Astrocyte of the hippocampus (primary cell): ENCODE measurements around the gene CFAP57.

ENCODE experiments used
- DNase-seq: peaks from one replicate; pipeline ENCODE4 v3.0.0; 2011; ENCODE audit warnings: low read depth, low spot score

Gene CFAP57

GRCh38 chr1:43253876-43254275 is 81.7 kb downstream of the CFAP57 start:
- DNase-seq, result no peak

DNA sequence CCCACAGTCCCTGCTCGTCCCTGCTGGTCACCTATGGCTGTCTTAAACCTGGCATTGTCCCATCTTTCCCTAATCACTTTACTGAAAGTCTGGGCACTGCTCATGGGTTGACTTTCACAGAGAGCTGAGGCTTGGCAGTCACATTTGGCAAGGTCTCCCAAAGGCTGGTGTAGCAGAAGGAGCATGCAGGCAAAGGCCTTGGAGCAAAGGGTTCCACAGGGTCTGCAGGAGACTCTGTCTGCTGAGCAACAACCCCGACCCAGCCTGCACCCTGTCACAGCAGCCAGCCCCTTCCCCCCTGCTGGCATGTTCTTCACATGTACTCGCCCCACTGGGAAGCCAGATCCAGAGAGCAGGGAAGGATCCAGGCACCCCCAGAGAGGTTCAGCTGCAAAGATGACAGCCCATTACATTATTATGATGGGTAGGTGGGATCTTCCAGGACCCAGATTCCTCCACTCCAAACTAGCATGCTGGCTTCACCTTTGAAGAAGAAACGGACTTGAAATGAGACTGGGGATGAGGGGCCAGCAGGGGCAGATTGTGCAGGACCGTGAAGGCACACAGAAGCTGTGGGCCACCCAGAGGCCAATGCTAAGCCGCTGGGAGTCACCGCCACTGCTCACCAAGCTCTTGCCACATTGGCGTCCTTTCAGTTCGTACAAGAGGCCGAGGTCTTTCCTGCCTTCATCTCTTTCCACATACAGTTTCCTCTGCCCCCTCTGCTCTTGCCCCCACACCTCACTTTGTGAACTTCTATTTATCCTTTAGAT is 83.5 kb downstream of the CFAP57 start:
- DNase-seq, result no peak

GRCh38 chr1:43256675-43257570 is 84.8 kb downstream of the CFAP57 start:
- no peak for DNase-seq

- DNase-seq, result no peak
These were observed 86.2 kb downstream of the CFAP57 start for GRCh38 chr1:43258370-43258769.

- no peak for DNase-seq
These were observed 93.3 kb downstream of the CFAP57 start for GRCh38 chr1:43265431-43265830.

GRCh38 chr1:43266881-43267280 is 94.8 kb downstream of the CFAP57 start:
- DNase-seq, result no peak

- peak; percentile 72 for DNase-seq
These were observed 95.2 kb downstream of the CFAP57 start for GRCh38 chr1:43267291-43267805.

GRCh38 chr1:43267818-43268425 is 95.8 kb downstream of the CFAP57 start:
- no peak for DNase-seq

- DNase-seq, result no peak
These were observed 97.7 kb downstream of the CFAP57 start, which contains the start of gene TMEM125 for GRCh38 chr1:43269627-43270375. Gene TMEM125, plus strand, starts transcription at chr1:43269983. Its CDS starts 2,740 bp downstream, at chr1:43272723.

DNA sequence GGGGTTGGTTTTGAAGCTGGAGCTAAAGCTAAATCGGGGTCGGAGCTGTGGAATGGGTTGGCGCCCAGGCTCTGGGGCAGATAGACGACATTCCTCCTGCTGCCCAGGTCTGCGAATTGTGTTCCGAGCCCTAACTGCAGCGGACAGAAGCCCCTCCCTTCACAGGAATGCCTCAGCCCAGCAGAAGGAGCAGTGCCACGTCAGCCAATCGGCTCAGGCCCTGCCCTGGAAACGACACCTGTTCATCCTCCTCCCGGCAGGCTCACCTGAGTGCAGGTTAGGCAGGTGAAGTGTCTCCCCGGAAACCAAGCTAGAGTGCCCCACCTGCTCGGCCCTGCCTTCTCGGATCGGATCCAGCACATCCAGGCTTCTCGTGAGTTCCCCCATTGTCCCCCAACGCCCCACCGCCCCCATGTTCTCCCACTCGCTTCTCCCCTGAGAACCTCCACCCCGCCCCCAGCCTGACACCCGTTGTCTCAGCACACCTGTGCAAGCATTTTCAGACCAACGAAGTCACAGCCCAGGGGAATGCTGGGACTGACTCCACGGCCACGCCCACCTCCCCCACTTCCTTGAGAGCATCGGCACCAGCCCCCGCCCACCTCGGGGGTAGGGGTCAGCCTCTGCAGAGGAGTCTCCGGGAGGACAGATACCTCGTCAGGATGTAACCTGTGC is 98.4 kb downstream of the CFAP57 start:
- DNase-seq, result peak; percentile 29

- no peak for DNase-seq
These were observed 99.3 kb downstream of the CFAP57 start for GRCh38 chr1:43271186-43272118.

DNA sequence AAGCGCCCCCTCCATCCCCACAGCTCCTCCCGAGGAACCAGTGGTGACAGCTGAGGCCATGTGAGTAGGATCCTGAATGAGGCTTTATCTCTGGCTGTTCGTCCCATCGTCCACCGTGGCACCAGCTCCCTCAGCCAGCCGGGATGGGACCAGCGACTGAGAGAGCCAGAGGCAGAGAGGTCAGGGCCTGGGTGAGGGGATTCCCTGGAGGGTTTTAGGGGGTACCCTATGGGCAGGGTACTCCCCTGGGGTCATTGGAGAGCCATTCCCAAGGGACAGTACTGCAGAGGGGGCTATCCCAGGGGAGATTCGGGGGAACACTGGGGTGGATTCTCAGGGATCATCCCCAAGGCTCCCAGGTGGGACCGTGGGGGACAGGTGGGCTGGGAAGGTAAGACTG is 100.0 kb downstream of the CFAP57 start:
- DNase-seq, result no peak

DNA sequence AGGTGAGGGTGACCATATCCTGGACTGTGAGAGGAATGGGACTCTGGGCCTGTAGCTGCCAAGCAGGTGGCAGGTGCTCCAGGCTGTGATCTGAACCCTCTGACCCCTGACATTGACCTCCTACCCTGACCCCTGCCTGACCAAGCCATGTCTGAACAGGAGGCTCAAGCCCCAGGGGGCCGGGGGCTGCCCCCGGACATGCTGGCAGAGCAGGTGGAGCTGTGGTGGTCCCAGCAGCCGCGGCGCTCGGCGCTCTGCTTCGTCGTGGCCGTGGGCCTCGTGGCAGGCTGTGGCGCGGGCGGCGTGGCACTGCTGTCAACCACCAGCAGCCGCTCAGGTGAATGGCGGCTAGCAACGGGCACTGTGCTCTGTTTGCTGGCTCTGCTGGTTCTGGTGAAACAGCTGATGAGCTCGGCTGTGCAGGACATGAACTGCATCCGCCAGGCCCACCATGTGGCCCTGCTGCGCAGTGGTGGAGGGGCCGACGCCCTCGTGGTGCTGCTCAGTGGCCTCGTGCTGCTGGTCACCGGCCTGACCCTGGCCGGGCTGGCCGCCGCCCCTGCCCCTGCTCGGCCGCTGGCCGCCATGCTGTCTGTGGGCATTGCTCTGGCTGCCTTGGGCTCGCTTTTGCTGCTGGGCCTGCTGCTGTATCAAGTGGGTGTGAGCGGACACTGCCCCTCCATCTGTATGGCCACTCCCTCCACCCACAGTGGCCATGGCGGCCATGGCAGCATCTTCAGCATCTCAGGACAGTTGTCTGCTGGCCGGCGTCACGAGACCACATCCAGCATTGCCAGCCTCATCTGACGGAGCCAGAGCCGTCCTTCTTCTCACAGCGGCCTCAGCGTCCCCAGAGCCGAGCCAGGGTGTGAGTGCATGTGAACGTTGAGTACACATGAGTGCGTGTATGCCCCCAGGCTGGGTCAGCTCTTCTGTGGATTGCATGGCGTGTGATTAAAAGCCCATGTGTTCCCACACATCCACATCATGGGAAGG is 100.7 kb downstream of the CFAP57 start:
- DNase-seq, result no peak

GRCh38 chr1:43273708-43274107 is 101.6 kb downstream of the CFAP57 start:
- DNase-seq, result no peak

- no peak for DNase-seq
These were observed 102.1 kb downstream of the CFAP57 start for GRCh38 chr1:43274125-43274803.

GRCh38 chr1:43274804-43275180 is 102.7 kb downstream of the CFAP57 start:
- DNase-seq, result no peak

- DNase-seq, result no peak
These were observed 103.9 kb downstream of the CFAP57 start for GRCh38 chr1:43275826-43276620.
